ENCODE measurements around the gene PACS1. TPM values are rescaled to one million over a fixed set of nuclear protein-coding genes. Genes with fewer than 3 reads are reported as not detected.

PACS1 gene
- total RNA-seq, 1 experiment from 2014 or later, result 91.8 TPM

DNA sequence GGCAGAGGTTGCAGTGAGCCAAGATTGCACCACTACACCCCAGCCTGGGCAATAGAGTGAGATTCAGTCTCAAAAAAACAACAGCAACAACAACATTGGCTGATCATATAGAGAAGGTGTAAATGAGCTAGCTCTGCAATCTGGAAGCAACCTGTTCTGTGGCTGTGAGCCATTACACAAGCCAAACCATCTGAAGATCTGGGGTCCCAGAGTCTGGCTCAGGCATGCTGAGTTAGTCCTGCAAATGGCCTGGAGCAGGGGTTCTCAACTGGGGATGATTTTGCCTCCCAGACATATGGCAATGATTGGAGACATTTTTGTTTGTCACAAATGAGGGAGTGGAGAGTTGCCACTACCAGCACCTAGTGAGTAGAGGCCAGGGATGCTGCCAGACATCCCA, 156.0 kb downstream of the PACS1 start:
- no peaks in the 10 kb centered on the region for H3K9me3 ChIP-seq (ENCODE audit: control insufficient read depth, insufficient read depth, low read depth, low read length)
- H3K4me3 ChIP-seq (ENCODE audit: low read depth in 2 of 2, low read length in 2 of 2), result no peak overlapping the region
- POLR2A ChIA-PET, result interaction anchor here (0.5 kb wide), 1 partner anchor 16 kb away, joined by 5 read pairs; no protein-coding TSS in a partner anchor
- no peak for ATAC-seq
- no peak overlapping the region for H3K27ac ChIP-seq (ENCODE audit: low read length)
- intact Hi-C loops (cut with micrococcal nuclease; ENCODE audit: unreplicated experiment) (no loop called here), in situ Hi-C loops (cut with HindIII; ENCODE audit: low pct_unique_long_range_greater_than_20kb, low sequenced_read_pairs) (no loop called here)
- peaks cover 6% of the 10 kb centered on the region; the same call in 1 of the 2 replicates for H3K36me3 ChIP-seq (ENCODE audit: control insufficient read depth, insufficient read depth, low read length)
- CTCF ChIA-PET, result no interaction called here
- no peaks in the 10 kb centered on the region for H3K27me3 ChIP-seq (ENCODE audit: control insufficient read depth, insufficient read depth, low read length)
- TF ChIP-seq, protein P1, sequence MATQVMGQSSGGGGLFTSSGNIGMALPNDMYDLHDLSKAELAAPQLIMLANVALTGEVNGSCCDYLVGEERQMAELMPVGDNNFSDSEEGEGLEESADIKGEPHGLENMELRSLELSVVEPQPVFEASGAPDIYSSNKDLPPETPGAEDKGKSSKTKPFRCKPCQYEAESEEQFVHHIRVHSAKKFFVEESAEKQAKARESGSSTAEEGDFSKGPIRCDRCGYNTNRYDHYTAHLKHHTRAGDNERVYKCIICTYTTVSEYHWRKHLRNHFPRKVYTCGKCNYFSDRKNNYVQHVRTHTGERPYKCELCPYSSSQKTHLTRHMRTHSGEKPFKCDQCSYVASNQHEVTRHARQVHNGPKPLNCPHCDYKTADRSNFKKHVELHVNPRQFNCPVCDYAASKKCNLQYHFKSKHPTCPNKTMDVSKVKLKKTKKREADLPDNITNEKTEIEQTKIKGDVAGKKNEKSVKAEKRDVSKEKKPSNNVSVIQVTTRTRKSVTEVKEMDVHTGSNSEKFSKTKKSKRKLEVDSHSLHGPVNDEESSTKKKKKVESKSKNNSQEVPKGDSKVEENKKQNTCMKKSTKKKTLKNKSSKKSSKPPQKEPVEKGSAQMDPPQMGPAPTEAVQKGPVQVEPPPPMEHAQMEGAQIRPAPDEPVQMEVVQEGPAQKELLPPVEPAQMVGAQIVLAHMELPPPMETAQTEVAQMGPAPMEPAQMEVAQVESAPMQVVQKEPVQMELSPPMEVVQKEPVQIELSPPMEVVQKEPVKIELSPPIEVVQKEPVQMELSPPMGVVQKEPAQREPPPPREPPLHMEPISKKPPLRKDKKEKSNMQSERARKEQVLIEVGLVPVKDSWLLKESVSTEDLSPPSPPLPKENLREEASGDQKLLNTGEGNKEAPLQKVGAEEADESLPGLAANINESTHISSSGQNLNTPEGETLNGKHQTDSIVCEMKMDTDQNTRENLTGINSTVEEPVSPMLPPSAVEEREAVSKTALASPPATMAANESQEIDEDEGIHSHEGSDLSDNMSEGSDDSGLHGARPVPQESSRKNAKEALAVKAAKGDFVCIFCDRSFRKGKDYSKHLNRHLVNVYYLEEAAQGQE (IDR thresholded peaks at IDR 0.05; ENCODE audit: insufficient read depth in 1 of 2, low read depth in 2 of 2, low read length in 1 of 2), result no peak
- TF ChIP-seq, protein P2, sequence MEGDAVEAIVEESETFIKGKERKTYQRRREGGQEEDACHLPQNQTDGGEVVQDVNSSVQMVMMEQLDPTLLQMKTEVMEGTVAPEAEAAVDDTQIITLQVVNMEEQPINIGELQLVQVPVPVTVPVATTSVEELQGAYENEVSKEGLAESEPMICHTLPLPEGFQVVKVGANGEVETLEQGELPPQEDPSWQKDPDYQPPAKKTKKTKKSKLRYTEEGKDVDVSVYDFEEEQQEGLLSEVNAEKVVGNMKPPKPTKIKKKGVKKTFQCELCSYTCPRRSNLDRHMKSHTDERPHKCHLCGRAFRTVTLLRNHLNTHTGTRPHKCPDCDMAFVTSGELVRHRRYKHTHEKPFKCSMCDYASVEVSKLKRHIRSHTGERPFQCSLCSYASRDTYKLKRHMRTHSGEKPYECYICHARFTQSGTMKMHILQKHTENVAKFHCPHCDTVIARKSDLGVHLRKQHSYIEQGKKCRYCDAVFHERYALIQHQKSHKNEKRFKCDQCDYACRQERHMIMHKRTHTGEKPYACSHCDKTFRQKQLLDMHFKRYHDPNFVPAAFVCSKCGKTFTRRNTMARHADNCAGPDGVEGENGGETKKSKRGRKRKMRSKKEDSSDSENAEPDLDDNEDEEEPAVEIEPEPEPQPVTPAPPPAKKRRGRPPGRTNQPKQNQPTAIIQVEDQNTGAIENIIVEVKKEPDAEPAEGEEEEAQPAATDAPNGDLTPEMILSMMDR (IDR thresholded peaks at IDR 0.05), result no peak
- no peak for TF ChIP-seq POLR2AphosphoS5 (IDR thresholded peaks at IDR 0.05; ENCODE audit: low read depth, low read length)
- TF ChIP-seq TCF7L2 (IDR thresholded peaks at IDR 0.05; ENCODE audit: low read depth, low read length), result no peak
- TF ChIP-seq SIN3A (IDR thresholded peaks at IDR 0.05; ENCODE audit: borderline replicate concordance, insufficient read depth, low read depth, low read length), result no peak
- no TSS peak for BruUV-seq (replicated peaks)
- peaks cover 4% of the 10 kb centered on the region; the same call in 1 of the 2 replicates for H3K4me1 ChIP-seq (ENCODE audit: control insufficient read depth, insufficient read depth, low read length)
- DNase-seq (ENCODE audit: low read depth, low spot score), result no peak

DNA sequence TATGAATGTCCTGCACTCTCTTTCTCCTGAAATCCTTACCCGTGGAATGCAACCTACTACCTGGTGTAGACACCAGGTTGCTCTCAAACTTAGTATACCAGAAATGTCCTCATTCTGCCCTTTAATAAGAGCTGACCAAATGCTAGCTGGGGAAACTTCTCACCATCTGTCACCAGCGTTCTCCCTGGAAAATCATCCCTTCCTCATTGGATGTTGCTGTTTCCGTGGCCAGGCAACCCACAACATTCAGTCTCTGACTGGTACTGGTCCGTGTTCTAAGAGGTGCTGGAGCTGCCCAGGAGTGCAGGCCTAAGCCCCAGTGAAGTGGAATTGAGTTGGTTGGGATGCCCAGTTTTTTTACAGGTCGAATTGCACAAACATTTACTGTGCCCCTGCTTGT, 157.6 kb downstream of the PACS1 start:
- in situ Hi-C loops (cut with HindIII; ENCODE audit: low pct_unique_long_range_greater_than_20kb, low sequenced_read_pairs) (no loop called here), intact Hi-C loops (cut with micrococcal nuclease; ENCODE audit: unreplicated experiment) (no loop called here)
- ChIA-PET CTCF (no interaction called here), POLR2A (no interaction called here)
- H3K4me3 ChIP-seq (ENCODE audit: low read depth in 2 of 2, low read length in 2 of 2), result no peak overlapping the region
- H3K9me3 ChIP-seq (ENCODE audit: control insufficient read depth, insufficient read depth, low read depth, low read length), result no peaks in the 10 kb centered on the region
- no peak for DNase-seq (ENCODE audit: low read depth, low spot score)
- no peaks in the 10 kb centered on the region for H3K27me3 ChIP-seq (ENCODE audit: control insufficient read depth, insufficient read depth, low read length)
- TF ChIP-seq, protein P1 (IDR thresholded peaks at IDR 0.05; ENCODE audit: insufficient read depth in 1 of 2, low read depth in 2 of 2, low read length in 1 of 2), result no peak
- no peak for TF ChIP-seq SIN3A (IDR thresholded peaks at IDR 0.05; ENCODE audit: borderline replicate concordance, insufficient read depth, low read depth, low read length)
- TF ChIP-seq TCF7L2 (IDR thresholded peaks at IDR 0.05; ENCODE audit: low read depth, low read length), result no peak
- TF ChIP-seq, protein P2 (IDR thresholded peaks at IDR 0.05), result no peak
- TF ChIP-seq POLR2AphosphoS5 (IDR thresholded peaks at IDR 0.05; ENCODE audit: low read depth, low read length), result no peak
- H3K36me3 ChIP-seq (ENCODE audit: control insufficient read depth, insufficient read depth, low read length), result peaks cover 6% of the 10 kb centered on the region; the same call in 1 of the 2 replicates
- BruUV-seq (replicated peaks), result no TSS peak
- ATAC-seq, result no peak
- no peak overlapping the region for H3K27ac ChIP-seq (ENCODE audit: low read length)
- H3K4me1 ChIP-seq (ENCODE audit: control insufficient read depth, insufficient read depth, low read length), result peaks cover 4% of the 10 kb centered on the region; the same call in 1 of the 2 replicates

Data from Panc1 (cell line).